Fibroblast of the conjunctiva (primary cell): Measurements from ENCODE around the gene ARHGEF19.
"Not testable (repeated sequence)": the region's sequence is repeated elsewhere in the genome, so short reads cannot be mapped to it uniquely, and the experiment has no call there.

Source experiments
- DNase-seq: peaks from one replicate; pipeline ENCODE4 v3.0.0-alpha.2; 2010; ENCODE audit warnings: low read depth

The ARHGEF19 gene

GRCh38 chr1:16165548-16165947 is 46.9 kb downstream of the ARHGEF19 start:
- no peak for DNase-seq

DNA sequence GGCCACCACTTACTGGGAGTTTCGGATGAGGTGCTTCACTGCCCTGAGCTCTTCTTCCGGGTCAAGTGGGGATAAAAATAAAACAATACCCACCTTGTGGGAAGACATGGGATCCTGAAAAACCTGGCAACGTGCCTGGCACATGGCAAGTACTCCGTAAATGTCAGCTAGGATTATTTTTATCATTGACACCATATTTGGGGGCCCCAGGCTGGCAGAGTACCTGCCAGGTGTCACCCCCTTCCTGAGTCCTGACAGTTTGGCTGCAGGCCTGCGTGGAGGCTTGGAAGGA is 47.4 kb downstream of the ARHGEF19 start:
- no peak for DNase-seq

DNA sequence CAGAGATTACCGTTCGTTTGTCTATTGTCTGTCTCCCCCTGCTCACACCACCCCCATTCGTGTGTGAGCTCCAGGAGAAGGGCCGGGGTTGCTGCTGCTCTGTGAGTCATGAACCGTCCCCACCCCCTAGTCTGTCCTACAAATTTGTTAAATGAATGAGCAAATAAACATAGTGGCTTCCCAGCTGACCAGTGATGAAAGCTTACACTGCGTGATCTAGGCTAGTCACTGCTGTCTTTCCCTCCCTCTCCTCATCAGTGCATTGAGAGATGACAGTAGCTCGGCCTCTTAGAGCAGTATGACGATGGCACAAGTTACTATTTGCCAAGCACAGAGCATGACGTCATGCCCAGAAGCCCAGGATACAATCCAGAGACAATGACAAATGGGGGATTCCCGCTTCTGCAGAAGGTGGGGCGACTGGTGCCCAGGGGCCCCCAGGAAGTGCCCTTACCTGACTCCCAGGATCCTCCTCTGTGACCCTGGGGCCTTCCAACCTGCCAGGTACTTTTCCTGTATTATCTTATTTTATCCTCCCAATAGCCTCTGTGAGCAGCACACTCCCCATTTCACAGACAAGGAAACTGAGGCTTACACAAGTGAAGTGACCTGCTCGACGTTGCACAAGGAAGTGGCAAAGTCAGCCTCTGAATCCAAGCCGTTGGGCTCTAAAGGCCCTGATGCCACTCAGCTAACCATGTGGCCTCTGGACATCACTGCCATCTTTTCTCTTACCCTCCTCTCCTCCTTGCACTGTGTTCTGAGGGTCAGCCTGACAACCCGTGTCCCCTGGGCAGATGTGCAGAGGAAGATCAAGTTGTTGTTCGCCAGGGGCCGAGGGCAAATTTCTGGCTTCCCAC is 48.0 kb downstream of the ARHGEF19 start:
- DNase-seq, result peak; percentile 78

GRCh38 chr1:16163608-16164212 is 48.7 kb downstream of the ARHGEF19 start:
- not testable (repeated sequence) for DNase-seq

GRCh38 chr1:16162163-16162822 is 50.2 kb downstream of the ARHGEF19 start:
- no peak for DNase-seq

- DNase-seq, result no peak
Measured at GRCh38 chr1:16161717-16162116, 50.7 kb downstream of the ARHGEF19 start.

DNA sequence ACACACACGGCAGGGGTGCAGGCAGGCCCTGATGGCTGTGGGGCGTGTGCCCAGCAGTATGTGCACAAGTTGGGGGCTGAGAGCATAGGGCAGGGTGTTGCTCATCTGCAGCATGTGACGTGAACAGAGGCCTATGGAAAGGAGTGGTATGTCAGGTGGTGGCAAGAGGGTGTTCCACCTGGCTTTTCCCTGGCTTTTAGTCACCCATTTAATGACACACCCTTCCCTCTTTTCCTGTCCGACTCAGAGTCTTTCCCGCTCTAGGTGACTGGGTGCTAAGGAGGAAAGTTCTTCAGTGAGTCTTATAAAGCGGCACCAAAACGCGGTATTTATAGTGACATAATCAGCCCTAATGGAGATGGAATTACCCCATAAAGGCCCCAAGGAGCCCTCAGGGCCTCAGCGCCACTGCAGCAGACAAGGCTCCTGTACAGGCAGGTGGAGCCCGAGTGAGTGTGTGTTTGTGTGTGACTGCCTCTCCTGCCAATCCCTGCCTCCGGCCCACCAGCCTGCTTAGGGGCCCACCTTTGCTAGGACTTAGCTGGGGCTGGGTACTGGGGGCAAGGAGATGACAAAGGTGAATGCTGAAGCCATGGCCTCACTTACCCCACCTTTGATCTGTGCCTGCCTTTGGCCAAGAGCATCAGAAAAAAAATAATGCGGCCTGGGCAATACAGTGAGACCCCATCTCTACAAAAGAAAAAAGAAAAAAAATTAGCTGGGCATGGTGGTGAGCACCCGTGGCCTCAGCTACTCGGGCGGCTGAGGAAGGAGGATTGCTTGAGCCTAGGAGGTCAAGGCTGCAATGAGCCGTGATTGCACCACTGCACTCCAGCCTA is 53.2 kb downstream of the ARHGEF19 start:
- DNase-seq, result no peak

DNA sequence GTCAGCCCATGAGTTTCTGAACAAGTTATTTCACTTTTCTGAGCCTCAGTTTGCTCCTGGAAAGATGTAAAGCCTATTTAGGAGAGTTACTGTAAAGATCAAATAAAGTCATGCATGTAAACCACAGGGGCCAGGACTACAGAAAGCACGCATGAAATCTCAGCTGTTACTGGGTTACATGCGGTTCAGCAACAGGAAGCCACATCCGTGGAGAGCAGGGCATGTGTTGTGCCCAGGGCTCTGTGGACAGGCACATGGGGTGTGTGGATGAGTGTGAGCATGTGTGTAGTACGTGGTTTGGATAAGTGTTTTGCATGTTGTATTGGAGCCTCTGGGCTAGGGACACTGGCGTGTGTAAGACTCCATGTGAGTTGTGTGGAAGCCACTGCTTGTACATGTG is 54.4 kb downstream of the ARHGEF19 start:
- DNase-seq, result no peak

- DNase-seq, result no peak
Measured at GRCh38 chr1:16156848-16157495, 55.5 kb downstream of the ARHGEF19 start.

- peak; percentile 47 for DNase-seq
Measured at GRCh38 chr1:16155537-16156410, 56.7 kb downstream of the ARHGEF19 start, which contains the start of gene EPHA2. Gene EPHA2, minus strand, starts transcription at chr1:16156069. Its CDS starts 137 bp downstream, at chr1:16155932.

DNA sequence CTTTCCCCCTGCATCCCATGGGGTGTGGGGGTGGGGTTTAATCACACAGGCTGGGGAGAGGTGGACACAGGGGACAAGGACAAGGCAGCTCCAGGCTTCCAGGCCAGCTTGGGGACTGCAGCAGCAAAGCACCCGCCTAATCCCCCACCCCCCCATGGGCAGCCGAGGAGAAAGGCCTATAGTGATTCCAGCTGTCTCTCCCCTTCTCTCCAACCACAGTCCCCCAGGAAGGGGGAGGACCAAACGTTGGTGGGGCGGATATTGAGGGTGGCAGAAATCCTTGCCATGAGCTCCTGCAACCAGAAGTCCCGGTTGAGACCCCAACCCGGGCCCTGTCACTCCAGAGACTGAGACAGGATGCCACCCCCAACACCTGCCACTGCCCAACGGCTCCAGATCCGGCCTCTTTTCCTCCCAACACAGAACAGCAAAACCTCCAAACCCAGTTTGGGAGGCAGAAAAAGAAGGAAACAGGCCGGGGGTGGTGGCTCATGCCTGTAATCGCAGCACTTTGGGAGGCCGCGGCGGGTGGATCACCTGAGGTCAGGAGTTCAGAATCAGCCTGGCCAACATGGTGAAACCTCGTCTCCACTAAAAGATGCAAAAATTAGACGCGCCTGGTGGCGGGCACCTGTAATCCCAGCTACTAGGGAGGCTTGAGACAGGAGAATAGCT is 58.3 kb downstream of the ARHGEF19 start:
- DNase-seq, result no peak

DNA sequence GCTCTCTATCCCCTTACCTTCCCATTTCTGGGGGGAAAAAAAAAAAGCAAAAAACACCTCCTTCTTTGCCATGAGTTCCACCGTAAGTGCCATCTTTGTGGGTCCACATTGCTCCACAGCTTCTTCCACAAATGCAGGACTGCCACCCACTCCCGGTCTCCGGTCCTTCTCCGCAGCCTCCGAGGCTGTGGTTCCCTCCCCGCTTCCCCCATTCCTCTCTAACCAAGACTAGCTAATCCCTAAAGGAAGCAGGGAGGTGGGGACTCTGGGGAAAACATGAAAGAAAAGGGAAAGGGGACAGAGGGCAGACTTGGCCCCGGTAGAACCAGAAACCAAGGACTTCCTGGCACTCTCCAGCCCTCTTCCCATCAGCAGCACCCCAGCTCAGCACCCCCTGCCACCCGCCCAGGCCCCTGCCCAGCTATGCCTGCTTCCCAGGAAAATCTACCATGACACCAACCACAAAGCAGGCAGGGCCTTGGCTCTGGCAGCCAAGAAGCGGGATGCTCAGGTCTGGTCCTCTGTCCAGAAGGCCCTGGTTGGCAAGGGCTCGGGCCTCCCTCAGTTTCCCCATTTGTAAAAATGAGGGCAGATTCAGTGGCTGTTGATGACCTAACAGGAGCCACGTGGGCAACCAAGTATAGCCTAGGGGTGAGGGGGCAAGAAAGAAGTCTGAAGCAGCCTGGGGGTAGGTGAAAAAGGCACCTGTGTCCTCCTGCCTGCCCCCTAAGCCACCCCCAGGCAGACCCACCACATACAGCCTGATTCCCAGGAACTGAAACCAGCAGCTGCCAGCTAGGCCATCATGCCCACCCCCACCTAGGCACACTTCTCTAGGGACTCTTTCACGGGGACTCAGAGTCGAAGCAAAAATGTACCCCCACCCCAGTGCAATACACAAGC is 59.1 kb downstream of the ARHGEF19 start:
- DNase-seq, result no peak

DNA sequence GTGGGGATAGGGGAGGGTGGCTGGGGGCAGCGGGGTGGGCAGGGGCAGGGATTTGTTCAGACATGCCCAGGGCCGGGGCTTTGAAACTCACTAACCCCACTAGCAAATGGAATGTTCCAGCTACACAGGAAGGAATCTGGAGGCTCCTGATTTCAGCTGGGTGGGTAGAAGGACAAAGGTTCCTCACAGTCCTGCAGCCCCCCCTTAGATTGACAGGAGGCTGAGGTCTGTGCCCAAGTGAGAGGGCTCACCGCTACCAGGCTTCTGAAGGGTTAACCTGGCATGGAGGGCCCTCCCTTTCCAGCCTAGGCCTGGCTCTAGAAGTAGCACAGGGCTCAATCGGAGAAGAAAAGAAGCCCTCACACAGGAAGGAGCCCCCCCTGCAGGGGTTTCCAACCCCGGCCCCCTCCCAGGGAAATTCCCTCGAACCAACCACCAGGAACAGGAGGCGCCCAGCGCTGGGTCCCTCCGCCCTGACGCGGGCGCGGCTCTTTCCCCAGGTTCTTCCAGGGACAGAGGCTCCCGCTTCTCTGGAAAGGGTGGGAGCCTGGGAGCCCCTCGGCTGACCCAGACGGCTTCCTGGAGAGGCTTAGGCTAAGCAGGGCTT is 59.9 kb downstream of the ARHGEF19 start:
- DNase-seq, result no peak

GRCh38 chr1:16151995-16152384 is 60.5 kb downstream of the ARHGEF19 start:
- no peak for DNase-seq

GRCh38 chr1:16151196-16151994 is 61.1 kb downstream of the ARHGEF19 start:
- no peak for DNase-seq

- no peak for DNase-seq
Measured at GRCh38 chr1:16150508-16150907, 61.9 kb downstream of the ARHGEF19 start.

GRCh38 chr1:16149702-16150488 is 62.6 kb downstream of the ARHGEF19 start:
- DNase-seq, result no peak
